SK-N-DZ (cell line): ENCODE measurements around the gene SMAD7. TPM values are rescaled to one million over a fixed set of nuclear protein-coding genes. Genes with fewer than 3 reads are reported as not detected.

ENCODE experiments used
- DNase-seq: peaks from one replicate; pipeline ENCODE4 v3.0.0-alpha.2; 2015; ENCODE audit warnings: low spot score
- polyA plus RNA-seq, 2 experiments: library from polyadenylated mRNA; depleted of rRNA; stranded (reverse); fragments of >200 nt; gene quantifications; 2 replicates each; pipeline ENCODE4 v1.2.3, GENCODE V29; 2014

The SMAD7 gene, protein sequence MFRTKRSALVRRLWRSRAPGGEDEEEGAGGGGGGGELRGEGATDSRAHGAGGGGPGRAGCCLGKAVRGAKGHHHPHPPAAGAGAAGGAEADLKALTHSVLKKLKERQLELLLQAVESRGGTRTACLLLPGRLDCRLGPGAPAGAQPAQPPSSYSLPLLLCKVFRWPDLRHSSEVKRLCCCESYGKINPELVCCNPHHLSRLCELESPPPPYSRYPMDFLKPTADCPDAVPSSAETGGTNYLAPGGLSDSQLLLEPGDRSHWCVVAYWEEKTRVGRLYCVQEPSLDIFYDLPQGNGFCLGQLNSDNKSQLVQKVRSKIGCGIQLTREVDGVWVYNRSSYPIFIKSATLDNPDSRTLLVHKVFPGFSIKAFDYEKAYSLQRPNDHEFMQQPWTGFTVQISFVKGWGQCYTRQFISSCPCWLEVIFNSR
- polyA plus RNA-seq (2014; cell fraction: cytosol; rRNA removed) = 9.8 and 14.5 TPM in 2 replicates
- 6.3 and 6.9 TPM in 2 replicates for polyA plus RNA-seq (2014; cell fraction: nucleus; rRNA removed)

- no peak for DNase-seq
These were observed at the start of gene SMAD7 for GRCh38 chr18:48950536-48951447. SMAD7 (minus strand) TSS chr18:48950965; CDS start chr18:48950424, 541 bp downstream.

DNA sequence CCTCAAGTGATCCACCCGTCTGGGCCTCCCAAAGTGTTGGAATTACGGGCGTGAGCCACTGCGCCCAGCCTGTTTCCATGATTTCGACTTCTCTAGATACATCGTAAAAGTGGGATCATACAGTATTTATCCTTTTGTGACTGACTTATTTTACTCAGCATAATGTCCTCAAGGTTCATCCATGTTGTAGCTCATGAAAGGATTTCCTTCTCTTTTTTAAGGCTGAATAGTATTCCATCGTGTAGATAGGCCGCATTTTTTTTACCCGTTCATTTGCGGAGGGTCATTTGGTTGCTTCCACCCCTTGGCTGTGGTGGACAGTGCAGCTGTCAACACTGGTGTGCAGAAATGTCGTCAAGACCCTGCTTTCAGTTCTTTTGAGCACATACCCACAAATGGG, 48.8 kb upstream of the SMAD7 start:
- DNase-seq = no peak

- no peak for DNase-seq
These were observed 47.4 kb upstream of the SMAD7 start for GRCh38 chr18:48997985-48998831.

DNA sequence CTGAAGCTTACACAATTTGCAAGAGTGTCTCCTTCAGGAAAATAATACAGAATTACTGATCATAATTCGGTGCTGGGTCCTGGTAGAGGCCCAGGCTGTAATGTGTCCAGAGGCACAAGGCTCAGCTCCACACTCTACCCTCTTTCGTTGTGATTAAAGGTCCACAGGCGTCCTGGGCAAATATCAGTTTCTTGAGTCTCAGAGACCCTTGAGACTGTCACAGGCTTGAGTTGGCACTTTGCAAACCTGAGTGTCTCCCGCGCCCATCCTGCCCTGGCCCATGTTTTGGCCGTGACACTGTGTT, 46.9 kb upstream of the SMAD7 start:
- no peak for DNase-seq

GRCh38 chr18:48996901-48997463, 46.2 kb upstream of the SMAD7 start:
- DNase-seq = no peak

GRCh38 chr18:48996041-48996440, 45.3 kb upstream of the SMAD7 start:
- DNase-seq = no peak

DNA sequence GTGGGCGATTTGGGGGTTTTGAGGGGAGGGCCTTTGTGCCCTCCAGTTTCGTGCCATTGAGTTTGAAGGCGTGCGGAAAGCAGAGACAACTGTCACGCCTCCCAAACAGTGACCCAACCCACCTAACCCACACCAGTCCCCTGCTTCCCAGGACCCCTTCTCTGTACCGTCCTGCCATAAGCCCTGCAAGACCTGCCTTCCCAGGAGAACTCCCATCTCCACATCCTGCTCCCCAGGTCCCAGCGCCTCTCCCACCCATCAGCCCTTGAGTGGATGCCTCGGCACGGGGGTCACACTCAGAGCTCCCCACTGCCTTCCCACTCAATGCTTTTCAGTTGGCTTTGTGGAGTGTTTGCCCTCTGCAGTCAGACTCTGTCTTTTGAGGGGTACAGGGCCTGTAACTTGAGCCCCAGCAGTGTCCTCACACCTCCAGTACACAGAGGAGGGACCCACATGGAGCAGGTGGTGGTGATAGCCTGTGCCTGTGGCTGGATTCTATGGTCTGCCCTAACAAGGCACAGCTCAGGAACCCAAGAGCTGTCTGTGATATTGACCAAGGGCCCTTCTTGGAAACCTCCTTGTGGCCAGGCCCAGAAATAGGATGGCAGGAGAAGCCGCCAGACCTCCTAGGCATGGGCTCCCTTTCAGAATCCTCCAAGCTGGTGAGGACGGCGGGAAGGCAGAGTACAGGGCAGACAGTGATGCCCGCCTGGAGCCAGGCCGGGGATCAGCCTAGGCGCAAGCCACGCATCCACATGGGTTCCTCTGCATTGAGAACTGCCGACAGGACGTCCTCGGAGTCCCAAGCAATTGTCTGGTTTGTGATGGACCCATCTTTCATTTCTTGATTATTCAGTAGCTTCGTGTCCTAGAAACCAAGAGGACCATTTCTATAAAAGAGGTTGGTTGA, 44.4 kb upstream of the SMAD7 start:
- DNase-seq = no peak

GRCh38 chr18:48994044-48994651, 43.4 kb upstream of the SMAD7 start:
- DNase-seq = no peak

DNA sequence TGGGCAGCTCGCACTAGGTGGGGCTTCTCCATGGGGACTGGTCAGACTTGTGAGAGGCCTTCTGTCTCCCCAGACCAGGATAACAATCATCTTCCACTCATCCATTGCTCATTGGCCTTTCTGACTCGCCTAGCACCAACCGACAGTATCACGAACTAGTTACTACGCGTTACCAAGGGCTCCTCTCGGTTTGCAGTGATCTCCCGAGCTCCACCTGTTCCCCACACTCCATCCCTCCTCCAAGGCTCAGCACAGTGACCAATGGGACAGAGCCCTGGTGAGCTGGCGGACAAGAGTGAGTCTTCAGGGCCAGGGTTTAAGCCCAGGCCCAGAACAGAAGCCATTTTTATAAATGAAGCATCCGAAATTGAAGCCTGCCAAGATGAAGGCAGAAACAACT, 42.8 kb upstream of the SMAD7 start:
- DNase-seq = no peak

GRCh38 chr18:48992791-48993555, 42.2 kb upstream of the SMAD7 start:
- DNase-seq = no peak

DNA sequence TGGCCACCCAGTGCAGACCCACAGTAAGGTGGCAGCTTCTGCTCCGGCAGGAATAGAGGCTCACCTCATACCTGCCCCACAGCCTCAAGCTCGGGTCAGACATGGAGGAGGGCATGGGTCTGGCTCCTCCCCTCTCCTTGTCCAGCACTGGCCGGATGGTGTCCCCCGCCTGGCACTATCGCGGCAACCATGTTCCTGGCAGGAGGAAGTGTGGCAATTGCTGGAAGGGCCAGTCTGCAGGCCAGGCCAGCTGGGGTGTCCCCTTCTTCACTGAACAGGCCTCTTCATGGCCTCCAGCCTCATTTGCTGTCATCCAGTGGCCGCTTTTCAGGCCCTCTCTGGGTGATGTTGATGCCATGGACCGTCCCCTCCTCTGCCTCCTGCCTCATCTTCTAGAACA, 41.4 kb upstream of the SMAD7 start:
- no peak for DNase-seq

- no peak for DNase-seq
These were observed 40.9 kb upstream of the SMAD7 start for GRCh38 chr18:48991676-48992075.

DNA sequence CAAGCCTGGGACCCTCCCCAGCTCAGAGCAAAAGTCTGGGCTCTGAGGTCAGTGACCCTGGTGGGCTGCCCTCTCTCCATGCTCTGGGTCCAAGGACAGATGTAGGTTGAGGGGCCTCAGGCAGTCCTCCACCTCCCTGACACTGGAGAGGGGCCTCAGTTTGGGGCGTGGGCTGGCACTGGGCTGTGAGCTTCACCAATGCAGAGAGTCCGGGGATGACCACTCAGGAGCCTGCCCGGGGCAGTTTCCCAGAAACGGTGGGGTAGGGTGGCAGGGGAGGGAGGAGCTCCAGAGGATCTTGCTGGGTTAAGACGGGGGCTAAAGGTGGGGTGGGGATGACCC, 40.5 kb upstream of the SMAD7 start:
- DNase-seq = no peak

- no peak for DNase-seq
These were observed 39.9 kb upstream of the SMAD7 start for GRCh38 chr18:48990481-48991318.

GRCh38 chr18:48989304-48990303, 38.8 kb upstream of the SMAD7 start:
- DNase-seq = no peak

GRCh38 chr18:48988508-48989303, 37.9 kb upstream of the SMAD7 start:
- DNase-seq = no peak
